ENCODE results near the gene SOX18. TPM values are rescaled to one million over a fixed set of nuclear protein-coding genes. Genes with fewer than 3 reads are reported as not detected.
A peak's percentile ranks its signal among the peaks of the same experiment; 100 is the strongest.

Gene SOX18
- total RNA-seq, 1 experiment from 2014 or later, result 0.11 TPM

DNA sequence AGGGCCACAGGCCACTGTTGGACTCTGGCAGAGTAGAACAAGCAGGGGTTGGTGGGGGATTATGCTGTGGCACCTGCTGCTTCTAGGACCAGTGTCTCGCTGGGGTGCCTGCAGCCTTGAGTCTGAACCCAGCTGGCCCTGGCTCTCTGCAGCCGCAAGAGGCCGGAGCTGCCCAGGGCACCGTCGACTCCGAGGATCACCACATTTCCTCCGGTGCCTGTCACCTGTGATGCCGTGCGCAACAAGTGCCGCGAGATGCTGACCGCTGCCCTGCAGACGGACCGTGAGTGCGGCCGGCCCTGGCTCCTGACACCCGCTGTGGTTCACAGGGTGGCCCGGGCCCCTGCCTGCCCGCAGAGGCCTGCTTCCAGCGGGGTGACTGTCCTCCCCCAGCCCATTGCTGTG, 19.8 kb upstream of the SOX18 start:
- no peak for DNase-seq (ENCODE audit: low read depth)

DNA sequence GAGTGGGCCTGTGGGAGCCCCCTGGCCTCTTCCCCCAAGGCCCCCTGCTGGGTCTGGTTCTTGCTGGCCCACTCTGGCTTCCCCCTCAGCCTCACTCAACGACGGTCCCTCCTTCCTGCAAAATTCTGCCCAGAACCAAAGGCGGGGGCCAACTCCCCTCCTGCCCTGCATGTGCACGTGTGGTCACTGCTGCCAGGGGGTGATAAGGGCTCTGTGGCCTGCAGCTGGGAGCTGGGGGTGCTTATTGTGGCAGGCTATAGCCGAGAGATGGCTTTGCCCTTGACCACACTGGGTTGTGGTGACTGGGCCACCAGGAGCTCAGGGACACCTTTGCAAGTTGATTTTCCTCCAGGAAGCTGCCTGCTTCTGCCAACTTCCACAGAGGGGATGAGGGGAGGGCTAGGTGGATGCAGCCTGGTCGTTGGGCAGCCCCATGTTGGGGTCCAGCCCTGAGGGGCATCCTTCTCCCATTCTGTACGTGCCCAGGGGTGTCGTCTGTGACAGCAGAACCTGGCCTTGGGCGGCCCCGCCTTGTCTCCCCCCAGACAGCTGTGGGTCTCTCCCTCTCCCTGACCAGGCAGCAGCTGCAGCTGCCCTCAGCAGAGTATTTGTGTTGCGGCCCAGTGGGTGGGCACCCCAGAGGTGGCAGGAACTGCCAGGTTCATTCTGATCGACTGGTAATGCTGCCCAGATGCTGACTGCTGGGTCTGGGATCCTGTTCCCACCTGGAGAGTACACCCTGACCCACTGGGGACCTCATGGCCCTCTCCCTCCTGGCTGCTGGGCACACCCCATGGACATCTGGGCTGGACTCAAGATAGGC, 19.2 kb upstream of the SOX18 start:
- no peak for DNase-seq (ENCODE audit: low read depth)

DNA sequence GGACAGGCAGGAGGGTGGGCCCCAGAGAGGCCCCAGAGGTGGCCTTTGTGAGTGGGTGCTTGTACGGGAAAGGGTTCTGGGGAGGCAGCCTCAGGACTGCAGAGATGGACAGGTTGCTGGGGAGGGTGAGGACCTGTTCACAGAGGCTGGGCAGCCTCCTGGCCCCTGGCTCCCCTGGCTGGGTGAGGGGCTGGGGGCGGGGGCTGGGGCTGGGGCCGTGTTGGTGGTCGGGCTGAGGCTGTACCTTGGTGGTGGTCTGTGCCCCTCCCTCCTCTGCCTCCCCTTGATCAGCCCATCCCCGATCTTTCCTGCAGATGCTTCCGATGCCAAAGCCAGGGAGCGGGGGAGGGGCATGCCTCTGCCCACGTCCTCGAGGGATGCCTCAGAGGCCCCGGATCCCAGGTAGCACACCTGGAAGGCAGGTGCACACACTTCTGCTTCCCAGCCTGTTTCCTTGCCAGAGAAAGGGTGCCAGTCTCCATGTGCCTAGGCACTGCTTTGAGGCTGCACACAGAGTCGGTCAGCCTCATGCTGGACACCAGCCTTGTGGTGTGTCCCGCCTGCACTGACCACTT, 18.4 kb upstream of the SOX18 start:
- DNase-seq (ENCODE audit: low read depth), result no peak

DNA sequence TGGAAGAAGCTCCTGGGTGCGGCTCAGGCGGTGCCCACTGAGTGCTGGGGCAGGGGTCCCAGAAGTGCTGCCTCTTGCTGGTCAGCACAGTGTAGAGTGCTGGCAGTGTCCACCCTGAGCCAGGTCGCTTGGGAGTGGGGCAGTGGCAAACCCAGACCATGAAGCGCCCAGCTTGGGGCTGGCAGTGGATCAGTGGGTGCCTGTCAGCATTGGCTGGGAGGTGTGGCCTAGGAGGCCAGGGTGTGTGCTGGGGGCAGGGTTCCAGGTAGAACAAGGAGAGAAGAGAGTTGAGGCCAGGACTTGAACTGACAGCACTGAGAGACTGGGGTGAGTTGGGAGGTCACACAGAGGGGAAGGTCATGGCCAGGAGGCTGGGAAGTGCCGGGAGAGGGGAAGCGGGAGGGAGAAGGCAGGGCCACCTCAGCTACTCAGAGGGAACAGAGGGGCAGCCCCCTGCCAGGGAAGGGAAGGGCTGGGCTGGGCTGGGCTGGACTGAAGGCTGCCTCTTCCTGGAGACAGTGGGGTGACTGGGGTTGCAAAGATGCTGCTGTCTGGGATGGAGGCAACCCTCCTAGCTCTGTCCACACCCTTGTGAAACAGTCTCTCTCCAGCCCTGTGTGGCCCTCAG, 17.7 kb upstream of the SOX18 start:
- no peak for DNase-seq (ENCODE audit: low read depth)

DNA sequence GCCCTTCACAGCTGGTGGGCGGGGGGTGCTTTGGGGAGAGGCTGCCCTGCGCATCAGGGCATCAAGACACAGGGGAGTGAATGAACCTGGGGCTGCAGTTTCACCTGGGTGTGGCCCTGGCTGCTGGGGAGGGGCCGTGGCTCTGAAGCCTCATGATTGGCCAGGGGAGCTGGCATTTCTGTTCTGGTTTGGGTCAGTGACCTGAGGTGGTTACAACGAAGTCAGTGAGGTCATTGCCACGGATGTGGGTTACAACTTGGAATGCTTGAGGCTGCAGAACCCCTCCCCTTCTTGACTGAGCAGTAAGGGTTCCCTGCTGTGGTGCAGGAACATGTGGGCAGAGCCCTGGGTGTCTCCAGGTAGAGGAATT, 16.5 kb upstream of the SOX18 start:
- DNase-seq (ENCODE audit: low read depth), result peak; percentile 92

DNA sequence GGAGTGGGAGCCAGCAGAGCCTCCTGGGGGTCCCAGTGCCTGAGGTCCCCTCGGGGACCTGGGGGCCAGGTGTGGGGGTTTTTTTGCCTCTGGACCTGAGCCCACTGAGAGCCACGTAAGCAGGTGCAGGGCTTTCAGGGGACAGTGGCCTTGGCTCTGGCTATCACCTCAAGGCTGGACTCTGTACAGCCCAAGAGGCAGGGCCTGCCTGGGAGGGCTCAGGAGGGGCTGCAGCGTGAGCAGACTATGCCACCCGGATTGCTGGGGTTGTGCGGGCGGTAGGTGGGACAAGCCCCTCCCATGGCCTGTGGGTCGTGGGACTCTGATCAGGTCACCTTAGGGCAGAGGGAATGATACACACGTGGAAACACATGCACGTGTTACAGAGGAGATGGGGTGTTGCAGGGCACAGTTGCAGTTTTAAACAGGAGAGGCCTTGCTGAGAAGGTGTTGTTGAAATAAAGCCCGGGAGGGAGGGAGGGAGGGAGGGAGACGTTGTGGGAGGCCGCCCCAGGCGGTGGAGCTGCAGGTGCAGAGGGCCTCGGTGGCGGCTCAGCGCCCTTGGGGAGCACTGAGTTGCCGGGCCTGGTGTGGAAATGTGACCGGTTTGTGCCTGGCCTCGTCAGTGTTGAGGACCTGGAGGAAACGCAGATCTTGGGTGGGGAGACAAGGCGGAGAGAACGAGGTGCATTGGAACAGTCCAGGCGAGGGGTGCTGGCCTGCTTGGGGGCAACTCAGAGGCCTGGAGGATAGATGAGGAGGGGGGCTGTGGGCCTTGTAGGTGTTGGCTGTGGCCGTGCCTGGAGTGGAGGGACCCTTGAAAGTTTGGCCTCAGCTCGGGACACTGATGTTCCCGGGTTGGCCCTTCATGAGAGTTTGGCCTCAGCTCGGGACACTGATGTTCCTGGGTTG, 15.9 kb upstream of the SOX18 start:
- DNase-seq (ENCODE audit: low read depth), result no peak

DNA sequence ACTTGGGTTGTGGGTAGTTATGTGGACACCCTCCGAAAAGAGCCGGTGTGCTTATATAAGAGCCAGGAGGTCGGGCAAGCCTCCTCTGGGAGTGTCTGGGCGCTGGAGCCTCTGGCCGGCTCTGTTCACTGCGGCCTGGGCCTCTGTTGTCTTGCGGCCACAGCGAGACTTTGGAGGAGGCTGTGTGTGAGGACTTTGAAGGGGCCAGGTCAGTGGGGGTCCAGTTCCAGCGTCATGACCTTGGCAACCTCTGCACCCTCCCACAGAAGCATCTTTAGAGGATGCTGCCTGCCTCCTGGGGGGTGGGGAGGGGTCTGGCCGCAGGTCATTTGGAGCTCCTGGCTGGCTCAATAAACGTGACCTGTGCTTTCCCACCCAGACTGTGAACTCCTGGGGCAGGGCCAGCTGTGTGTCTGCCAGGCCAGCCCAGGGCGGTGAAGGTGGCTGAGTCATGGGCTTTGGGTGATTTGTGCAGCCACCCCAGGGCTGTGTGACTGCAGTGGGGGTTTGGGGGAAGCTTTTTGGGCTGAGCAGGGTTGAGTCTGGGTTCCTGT, 14.8 kb upstream of the SOX18 start:
- peak; percentile 54 for DNase-seq (ENCODE audit: low read depth)

DNA sequence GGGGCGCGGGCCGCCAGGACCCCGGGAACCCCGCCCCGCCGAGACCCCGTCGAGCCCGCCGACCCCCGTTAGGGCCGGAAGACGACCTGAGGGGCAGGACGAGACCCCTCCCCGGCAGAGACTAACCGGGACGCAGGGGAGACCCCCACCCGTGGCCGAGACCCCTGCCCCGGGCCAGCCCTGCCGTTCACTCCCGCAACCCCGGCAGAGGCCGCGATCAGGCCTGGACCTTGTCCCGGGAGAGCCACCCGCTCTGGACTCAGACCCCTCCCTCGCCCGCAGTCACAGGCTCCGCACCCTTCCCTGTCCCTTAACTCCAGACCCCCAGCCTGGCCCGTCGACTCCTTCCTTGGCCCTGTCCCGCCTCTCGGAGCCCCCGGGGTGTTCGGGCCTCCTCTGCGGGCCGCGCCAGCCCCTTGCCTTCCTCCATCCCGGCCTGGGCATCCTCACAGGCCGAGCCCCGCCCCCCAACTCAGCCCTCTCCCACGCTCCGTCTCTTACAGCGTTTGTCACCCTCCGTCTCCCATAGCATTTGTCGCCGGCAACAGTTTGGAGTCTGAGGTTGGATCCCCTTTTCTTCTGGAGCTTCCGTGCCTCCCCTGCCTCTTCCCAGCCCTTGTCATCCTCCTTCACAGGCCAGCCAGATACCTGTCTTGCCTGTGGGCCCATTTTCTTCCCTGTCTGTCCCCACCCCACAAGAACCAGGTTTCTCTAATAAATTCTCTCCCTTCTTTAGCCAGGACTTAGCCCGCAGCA, 14.1 kb upstream of the SOX18 start:
- no peak for DNase-seq (ENCODE audit: low read depth)

DNA sequence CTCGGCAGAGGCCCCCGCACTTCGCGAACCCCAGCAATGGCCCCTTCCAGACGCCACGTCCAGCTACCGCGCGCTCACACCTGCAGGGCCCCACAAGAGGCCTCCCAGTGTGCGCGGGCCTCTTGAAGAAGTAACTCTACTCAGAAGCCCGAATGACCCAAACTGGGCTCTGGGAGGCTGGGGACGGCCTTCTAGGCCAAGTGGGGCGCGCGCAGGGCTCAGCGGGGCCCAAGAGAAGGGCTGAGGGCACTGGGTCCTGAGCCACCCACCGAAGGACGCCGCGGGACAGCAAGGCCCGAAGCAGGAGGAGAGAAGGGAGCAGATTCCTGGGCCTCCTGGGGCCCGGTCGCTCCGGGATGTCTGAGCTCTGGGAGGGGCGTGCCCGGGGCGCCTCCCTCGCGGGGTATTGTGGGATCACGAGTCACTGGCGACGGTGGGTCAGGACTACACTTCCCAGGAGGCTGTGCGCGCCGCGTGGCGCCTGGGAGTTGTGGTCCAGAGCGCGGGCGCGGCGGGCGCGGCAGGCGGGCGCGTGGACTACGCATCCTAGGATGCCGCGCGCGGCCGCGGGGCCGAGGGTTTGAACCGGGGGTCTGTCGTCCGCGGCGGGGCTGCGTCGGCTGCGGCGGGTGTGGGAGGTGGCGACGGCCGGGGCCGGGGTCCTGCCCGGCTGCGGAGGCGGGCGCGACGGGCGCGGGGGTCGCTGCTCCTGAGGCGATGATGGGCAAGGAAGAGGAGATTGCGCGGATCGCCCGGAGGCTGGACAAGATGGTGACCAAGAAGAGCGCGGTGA, 13.4 kb upstream of the SOX18 start, which contains the start of gene TCEA2:
TCEA2 (plus strand) TSS at position 603 of the 793 bp plus-strand sequence; CDS start at position 718, 115 bp downstream.
- peak; percentile 92 for DNase-seq (ENCODE audit: low read depth)

DNA sequence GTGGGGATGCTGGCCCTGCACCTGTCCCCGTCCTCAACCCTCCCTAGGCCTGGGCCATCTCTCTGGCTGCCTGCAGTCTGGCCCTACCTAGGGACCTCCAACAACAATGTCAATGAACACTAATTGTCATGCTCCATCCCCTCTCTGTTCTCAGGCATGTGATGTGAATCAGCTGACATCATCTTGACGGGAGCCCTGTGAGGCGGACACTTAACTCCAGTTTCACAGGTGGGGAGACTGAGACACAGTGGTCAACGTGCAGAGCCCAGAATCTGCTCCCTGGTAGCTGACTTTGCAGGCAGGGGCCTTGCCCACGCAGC, 12.8 kb upstream of the SOX18 start:
- DNase-seq (ENCODE audit: low read depth), result no peak

DNA sequence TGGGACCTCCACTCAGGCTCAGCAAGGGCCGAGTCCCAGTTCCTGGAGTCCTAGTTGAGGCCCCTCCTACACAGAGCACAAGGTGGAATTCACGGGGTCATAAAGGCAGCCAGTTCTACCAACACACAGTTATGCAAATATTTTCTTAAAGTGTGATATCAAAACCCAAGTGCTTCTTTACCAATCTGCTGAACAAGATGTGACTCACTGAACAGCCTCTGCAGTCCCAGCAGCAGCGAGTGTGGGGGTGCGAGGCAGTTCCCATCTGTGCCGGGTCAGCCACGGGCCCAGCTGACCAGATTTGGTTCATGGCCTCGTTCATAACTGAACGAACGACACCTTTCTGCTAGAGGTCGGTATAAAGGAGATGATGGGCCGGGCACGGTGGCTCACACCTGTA, 9.1 kb upstream of the SOX18 start:
- DNase-seq (ENCODE audit: low read depth), result peak; percentile 61

DNA sequence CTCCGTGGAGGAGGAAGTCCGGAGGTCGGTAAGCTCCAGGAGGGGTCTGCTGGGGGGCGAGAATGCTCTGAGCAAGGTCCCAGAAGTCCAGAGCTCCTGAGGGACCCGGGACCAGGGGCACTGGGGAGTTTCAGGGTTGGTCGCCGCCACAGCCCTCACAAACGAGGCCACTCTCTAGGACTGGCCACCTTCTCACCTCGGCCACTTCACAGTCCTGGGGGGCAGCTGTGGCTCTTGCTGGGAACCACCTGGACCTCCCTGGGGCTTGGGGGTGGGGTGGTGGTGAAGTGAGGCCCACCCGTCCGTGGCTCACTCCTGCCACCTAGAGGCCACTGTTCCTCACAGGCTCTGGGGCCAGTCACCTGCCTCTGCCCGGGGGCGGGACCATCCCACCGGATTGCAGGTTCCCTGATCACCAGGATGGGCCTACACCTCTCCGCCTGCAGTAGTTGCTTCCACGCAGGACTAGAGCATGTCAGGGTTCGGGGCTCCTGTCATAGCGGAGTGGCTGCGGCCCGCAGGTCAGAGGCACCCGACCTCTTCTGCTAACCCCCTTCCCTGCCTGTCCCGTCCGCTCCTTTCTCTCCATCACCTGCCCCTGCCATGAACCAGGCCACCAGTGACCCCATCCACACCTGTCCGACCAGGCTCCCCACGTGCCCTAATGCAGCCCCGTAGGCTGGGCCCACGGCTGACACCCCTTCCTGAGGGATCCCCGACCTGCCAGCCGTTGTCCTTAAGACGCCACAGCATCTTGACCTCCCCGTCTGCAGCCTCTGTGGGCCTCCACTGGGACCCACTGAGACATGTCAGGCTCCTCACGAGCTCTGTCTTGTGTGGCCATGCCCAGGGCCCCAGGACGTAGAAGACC, 8.4 kb upstream of the SOX18 start:
- DNase-seq (ENCODE audit: low read depth), result peak; percentile 54

DNA sequence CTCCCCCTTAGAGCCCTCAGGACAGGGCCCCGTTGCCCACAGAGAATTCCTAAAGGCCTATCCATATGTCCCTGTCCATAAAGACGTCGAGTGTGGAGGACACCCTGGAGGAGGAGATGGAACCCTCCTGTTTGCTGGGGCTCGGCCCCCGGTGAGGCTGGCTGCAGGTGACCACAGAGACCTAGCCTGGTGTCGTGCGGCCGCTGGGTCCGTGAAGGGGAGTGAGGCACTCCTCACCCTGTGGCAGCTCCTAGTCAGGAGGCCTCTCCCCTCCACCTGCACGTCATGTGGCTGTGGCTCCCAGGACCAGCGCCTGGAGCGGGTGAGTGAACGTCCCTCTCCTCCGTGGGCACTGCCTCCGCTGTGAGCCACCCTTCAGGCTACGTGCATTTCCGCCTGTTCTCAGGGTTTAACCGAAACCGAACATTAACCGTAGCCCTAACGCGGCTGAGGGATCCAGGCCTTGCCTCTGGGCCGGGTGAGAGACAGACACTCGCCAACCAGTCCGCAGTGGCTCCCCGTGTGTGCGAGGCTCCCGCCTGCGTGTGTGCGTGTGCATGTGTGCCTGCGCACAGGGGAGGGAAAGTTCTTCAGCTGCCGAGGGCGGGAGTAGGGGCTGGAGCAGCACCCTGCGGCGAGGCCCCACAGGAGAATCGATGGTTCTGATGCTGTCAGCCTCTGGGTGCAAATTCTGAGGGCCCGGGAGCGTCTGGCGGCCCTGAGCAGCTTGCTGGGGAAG, 7.6 kb upstream of the SOX18 start:
- DNase-seq (ENCODE audit: low read depth), result no peak

DNA sequence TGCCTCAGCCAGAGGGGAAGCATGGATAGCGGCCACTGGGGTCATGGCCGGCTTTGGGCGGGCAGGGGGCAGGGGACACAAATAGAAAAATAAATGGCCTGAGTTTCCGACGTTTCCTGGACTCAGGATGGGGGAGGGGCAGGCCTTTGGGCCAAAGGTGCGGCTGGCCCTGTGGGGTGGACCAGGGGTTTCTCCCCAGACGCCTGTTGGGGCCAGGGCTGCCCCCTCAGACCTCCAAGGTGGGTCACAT, 7.1 kb upstream of the SOX18 start:
- DNase-seq (ENCODE audit: low read depth), result no peak

DNA sequence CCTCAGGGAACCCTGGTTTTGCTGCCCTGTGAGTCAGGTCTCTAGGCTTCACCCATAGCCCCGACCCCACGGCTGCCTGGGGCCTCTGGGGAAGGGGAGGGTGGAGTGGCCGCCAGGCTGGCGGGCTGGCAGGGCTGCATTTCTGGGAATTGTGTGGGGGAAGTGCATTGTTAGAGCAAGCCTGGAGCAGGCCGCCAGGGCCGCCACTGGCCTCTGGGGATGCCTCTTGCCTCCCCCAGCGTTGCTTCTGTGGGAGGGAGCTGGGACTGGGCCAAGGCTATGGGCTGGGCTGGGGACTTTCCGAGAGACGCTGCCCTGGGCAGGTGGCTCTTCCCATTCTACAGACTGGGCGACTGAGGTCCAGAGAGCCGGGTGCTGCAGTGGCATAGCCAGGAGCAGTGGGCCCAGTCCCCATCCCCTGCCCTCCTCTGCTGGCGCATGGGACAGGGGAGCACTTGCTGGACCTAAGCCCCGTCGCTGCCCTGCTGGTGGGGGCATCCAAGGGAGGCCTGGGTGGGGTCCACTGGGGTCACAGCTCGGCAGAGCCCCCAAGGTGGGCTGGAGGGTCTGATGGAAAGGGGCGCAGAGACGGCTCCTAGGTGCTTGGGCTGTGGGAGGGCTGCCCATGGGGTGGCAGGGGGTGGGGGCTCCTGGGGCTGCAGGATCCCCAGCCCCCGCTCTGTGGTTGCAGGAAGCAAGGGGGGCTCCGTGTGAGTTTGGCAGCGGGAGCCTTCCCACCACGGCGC, 6.6 kb upstream of the SOX18 start:
- peak; percentile 28 for DNase-seq (ENCODE audit: low read depth)

DNA sequence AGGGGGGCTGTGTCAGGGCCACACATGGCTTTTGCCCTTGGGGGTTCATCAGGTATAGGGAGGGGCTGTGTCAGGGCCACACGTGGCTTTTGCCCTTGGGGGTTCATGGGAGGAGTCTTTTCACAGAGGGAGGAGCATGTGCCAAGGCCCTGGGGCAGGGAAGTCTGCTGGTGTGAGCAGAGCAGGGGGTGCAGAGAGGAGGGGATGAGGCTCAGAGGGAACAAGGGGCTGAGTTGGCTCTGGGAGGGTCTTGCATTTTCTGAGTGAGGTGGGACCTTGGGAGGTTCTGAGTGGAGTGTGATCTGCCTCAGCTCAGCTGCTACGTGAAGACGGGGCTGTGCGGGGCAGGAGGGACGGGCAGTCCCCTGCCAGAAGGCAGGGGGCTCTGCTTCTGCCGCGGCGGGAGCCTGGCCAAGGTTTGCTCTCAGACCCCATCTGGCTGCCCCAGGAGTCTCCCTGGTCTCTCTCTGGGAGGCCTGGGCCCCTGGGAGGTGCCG, 6.0 kb upstream of the SOX18 start:
- DNase-seq (ENCODE audit: low read depth), result no peak

DNA sequence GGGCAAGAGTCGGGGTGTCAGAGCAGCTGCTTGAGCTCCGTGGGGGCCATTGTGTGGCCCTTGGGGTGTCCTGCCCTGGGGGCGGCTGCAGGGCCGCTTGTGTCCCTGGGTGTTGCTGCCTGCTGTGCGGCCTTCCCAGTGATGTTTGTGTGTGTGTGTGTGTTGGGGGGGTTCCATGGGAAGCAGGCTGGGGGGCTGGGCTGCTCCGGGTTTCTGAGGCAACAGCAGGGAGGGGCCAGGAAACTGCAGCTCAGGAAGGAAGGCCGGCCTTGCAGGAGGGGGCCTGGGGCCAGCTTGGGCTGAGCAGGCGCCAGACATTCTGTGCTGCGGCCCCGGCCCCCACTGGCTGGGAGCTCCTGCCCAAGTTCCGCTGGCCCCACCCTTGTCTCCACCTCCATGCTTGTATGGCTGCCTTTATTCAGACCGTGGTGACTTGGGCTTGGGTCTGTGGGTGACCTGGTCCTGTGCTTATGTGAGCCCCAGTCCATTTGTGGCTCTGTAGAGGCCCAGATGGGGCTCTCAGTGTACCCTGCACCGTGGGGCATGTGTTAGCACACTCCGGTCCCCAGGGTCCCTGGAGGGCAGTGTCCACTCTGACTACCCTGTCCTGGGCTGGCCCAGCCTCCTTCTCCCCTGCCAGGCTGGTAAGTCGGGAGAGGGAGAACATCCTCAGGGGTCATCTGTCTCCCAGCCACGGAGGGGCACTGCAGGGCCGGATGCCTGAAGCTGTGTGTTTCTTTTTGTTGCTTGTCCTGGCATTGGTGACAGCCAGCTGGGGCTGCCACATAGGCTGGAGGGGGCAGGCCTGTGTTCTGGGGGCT, 4.6 kb upstream of the SOX18 start:
- DNase-seq (ENCODE audit: low read depth), result peak; percentile 54
